ENCODE results near the gene ADAMTSL3.

The ADAMTSL3 gene

GRCh38 chr15:83854321-83854720 is 200.4 kb downstream of the ADAMTSL3 start:
- Histone ChIP-seq H3K36me3 (ENCODE audit: control insufficient read depth, insufficient read depth, low read length) (no peaks in the 10 kb centered on the region), H3K27me3 (ENCODE audit: control insufficient read depth, insufficient read depth, low read length) (no peaks in the 10 kb centered on the region), H3K4me3 (ENCODE audit: low read depth, low read length) (no peak overlapping the region)

DNA sequence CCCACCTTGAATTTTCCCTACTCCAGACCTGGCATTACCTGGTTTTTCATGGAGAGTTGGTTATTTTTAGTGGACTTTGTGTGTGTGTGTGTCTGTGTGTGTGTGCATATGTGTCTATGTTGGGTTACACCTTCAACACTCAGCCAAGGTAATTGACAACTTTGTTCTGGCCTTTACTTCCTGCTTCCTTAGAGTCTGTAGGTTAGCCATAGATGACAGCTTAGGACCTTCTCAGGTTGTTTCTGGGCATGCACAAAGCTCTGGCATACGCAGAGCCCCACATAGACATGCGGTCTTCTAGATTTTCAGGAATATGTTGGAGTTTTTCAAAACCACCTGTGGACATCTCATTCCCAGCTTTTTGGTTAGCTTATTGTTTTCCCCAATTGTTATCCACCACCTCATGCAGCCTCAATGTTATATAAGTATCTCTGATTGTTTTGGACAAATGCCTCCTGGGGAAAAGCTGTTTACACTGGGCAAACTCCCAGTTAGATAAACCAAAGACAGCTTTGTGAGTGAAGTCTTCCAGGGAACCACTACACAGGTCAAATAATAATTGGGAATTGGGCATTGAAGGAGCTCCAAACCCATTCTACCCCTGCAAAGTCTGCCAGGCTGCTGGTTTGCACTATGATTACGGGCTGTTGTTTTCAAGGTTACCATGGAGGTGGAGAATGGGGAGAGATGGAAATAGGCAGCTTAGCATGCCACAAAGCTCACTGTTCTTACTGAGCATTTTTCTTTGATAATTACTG is 201.2 kb downstream of the ADAMTSL3 start:
- no peaks in the 10 kb centered on the region for H3K4me1 ChIP-seq (ENCODE audit: control insufficient read depth, insufficient read depth, low read length)
- no peak overlapping the region for H3K27ac ChIP-seq (ENCODE audit: low read depth, low read length)
- H3K9me3 ChIP-seq (ENCODE audit: control insufficient read depth, insufficient read depth, low read depth, low read length), result peaks cover 5% of the 10 kb centered on the region
- no peak overlapping the region for H3K9ac ChIP-seq (ENCODE audit: low read length)
- no peaks in the 10 kb centered on the region for H3K36me3 ChIP-seq (ENCODE audit: control insufficient read depth, insufficient read depth, low read length)
- H3K27me3 ChIP-seq (ENCODE audit: control insufficient read depth, insufficient read depth, low read length), result no peaks in the 10 kb centered on the region
- H3K4me3 ChIP-seq (ENCODE audit: low read depth, low read length), result no peak overlapping the region

More at GRCh38 chr15:83854321-83854720, 200.4 kb downstream of the ADAMTSL3 start:
- Histone ChIP-seq H3K9ac (ENCODE audit: low read length) (no peak overlapping the region), H3K27ac (ENCODE audit: low read depth, low read length) (no peak overlapping the region), H3K4me1 (ENCODE audit: control insufficient read depth, insufficient read depth, low read length) (no peaks in the 10 kb centered on the region), H3K9me3 (ENCODE audit: control insufficient read depth, insufficient read depth, low read depth, low read length) (no peaks in the 10 kb centered on the region)

GRCh38 chr15:83855956-83856355 is 202.0 kb downstream of the ADAMTSL3 start:
- H3K27ac ChIP-seq (ENCODE audit: low read depth, low read length), result no peak overlapping the region
- no peaks in the 10 kb centered on the region for H3K27me3 ChIP-seq (ENCODE audit: control insufficient read depth, insufficient read depth, low read length)
- H3K9me3 ChIP-seq (ENCODE audit: control insufficient read depth, insufficient read depth, low read depth, low read length), result peaks cover 12% of the 10 kb centered on the region
- no peak overlapping the region for H3K4me3 ChIP-seq (ENCODE audit: low read depth, low read length)
- no peak overlapping the region for H3K9ac ChIP-seq (ENCODE audit: low read length)
- no peaks in the 10 kb centered on the region for H3K36me3 ChIP-seq (ENCODE audit: control insufficient read depth, insufficient read depth, low read length)
- H3K4me1 ChIP-seq (ENCODE audit: control insufficient read depth, insufficient read depth, low read length), result no peaks in the 10 kb centered on the region

DNA sequence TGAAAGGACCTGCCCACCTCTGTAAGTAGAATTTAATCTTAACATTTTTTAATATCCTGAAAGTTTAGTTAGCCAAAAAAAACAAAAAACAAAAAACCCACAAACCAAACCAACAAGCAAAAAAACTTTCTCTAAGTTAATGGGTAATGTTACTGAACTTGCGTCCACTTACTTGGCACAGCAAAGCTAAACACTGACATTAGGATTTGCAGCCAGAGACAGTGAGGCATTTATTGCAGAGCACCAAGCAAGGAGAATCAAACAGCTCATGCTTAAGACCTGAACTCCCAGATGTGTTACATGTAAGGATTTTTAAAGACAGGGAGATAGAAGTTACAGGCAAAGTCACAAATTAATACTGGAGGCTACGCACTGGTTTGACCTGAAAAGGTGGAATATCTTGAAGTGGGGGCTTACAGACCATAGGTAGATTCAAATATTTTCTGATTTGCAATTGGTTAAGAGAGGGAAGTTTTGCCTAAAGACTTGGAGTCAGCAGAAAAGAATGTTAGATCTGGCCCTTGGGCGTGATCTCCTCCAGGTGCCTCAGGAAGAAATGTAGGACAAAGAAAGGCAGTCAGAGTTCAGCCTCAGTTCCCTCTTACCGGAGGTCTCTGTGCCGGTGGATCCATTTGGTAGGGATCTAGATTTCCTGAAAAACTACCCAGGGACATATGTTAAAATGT is 205.0 kb downstream of the ADAMTSL3 start:
- H3K27ac ChIP-seq (ENCODE audit: low read depth, low read length), result no peak overlapping the region
- H3K27me3 ChIP-seq (ENCODE audit: control insufficient read depth, insufficient read depth, low read length), result no peaks in the 10 kb centered on the region
- no peaks in the 10 kb centered on the region for H3K4me1 ChIP-seq (ENCODE audit: control insufficient read depth, insufficient read depth, low read length)
- H3K36me3 ChIP-seq (ENCODE audit: control insufficient read depth, insufficient read depth, low read length), result no peaks in the 10 kb centered on the region
- H3K9ac ChIP-seq (ENCODE audit: low read length), result no peak overlapping the region
- peaks cover 13% of the 10 kb centered on the region for H3K9me3 ChIP-seq (ENCODE audit: control insufficient read depth, insufficient read depth, low read depth, low read length)
- no peak overlapping the region for H3K4me3 ChIP-seq (ENCODE audit: low read depth, low read length)

- Histone ChIP-seq H3K36me3 (ENCODE audit: control insufficient read depth, insufficient read depth, low read length) (no peaks in the 10 kb centered on the region), H3K9me3 (ENCODE audit: control insufficient read depth, insufficient read depth, low read depth, low read length) (no peaks in the 10 kb centered on the region), H3K4me3 (ENCODE audit: low read depth, low read length) (no peak overlapping the region), H3K9ac (ENCODE audit: low read length) (no peak overlapping the region), H3K4me1 (ENCODE audit: control insufficient read depth, insufficient read depth, low read length) (no peaks in the 10 kb centered on the region), H3K27ac (ENCODE audit: low read depth, low read length) (no peak overlapping the region), H3K27me3 (ENCODE audit: control insufficient read depth, insufficient read depth, low read length) (no peaks in the 10 kb centered on the region)
Observed at GRCh38 chr15:83866692-83867091, 212.8 kb downstream of the ADAMTSL3 start.

- no peak overlapping the region for H3K9ac ChIP-seq (ENCODE audit: low read length)
- H3K27ac ChIP-seq (ENCODE audit: low read depth, low read length), result no peak overlapping the region
- H3K4me3 ChIP-seq (ENCODE audit: low read depth, low read length), result no peak overlapping the region
- H3K9me3 ChIP-seq (ENCODE audit: control insufficient read depth, insufficient read depth, low read depth, low read length), result no peaks in the 10 kb centered on the region
- no peaks in the 10 kb centered on the region for H3K4me1 ChIP-seq (ENCODE audit: control insufficient read depth, insufficient read depth, low read length)
- H3K36me3 ChIP-seq (ENCODE audit: control insufficient read depth, insufficient read depth, low read length), result no peaks in the 10 kb centered on the region
- H3K27me3 ChIP-seq (ENCODE audit: control insufficient read depth, insufficient read depth, low read length), result no peaks in the 10 kb centered on the region
Observed at GRCh38 chr15:83869341-83869740, 215.4 kb downstream of the ADAMTSL3 start.

GRCh38 chr15:83871808-83872559 is 218.1 kb downstream of the ADAMTSL3 start:
- H3K27me3 ChIP-seq (ENCODE audit: control insufficient read depth, insufficient read depth, low read length), result no peaks in the 10 kb centered on the region
- no peak overlapping the region for H3K9ac ChIP-seq (ENCODE audit: low read length)
- no peak overlapping the region for H3K4me3 ChIP-seq (ENCODE audit: low read depth, low read length)
- no peak overlapping the region for H3K27ac ChIP-seq (ENCODE audit: low read depth, low read length)
- H3K9me3 ChIP-seq (ENCODE audit: control insufficient read depth, insufficient read depth, low read depth, low read length), result no peaks in the 10 kb centered on the region
- no peaks in the 10 kb centered on the region for H3K36me3 ChIP-seq (ENCODE audit: control insufficient read depth, insufficient read depth, low read length)
- H3K4me1 ChIP-seq (ENCODE audit: control insufficient read depth, insufficient read depth, low read length), result no peaks in the 10 kb centered on the region

- H3K4me3 ChIP-seq (ENCODE audit: low read depth, low read length), result no peak overlapping the region
- H3K4me1 ChIP-seq (ENCODE audit: control insufficient read depth, insufficient read depth, low read length), result no peaks in the 10 kb centered on the region
- H3K27me3 ChIP-seq (ENCODE audit: control insufficient read depth, insufficient read depth, low read length), result no peaks in the 10 kb centered on the region
- no peaks in the 10 kb centered on the region for H3K9me3 ChIP-seq (ENCODE audit: control insufficient read depth, insufficient read depth, low read depth, low read length)
- no peak overlapping the region for H3K9ac ChIP-seq (ENCODE audit: low read length)
- no peaks in the 10 kb centered on the region for H3K36me3 ChIP-seq (ENCODE audit: control insufficient read depth, insufficient read depth, low read length)
- H3K27ac ChIP-seq (ENCODE audit: low read depth, low read length), result no peak overlapping the region
Observed at GRCh38 chr15:83873966-83874365, 220.0 kb downstream of the ADAMTSL3 start.

- Histone ChIP-seq H3K9ac (ENCODE audit: low read length) (no peak overlapping the region), H3K4me1 (ENCODE audit: control insufficient read depth, insufficient read depth, low read length) (no peaks in the 10 kb centered on the region), H3K9me3 (ENCODE audit: control insufficient read depth, insufficient read depth, low read depth, low read length) (no peaks in the 10 kb centered on the region), H3K4me3 (ENCODE audit: low read depth, low read length) (no peak overlapping the region), H3K27ac (ENCODE audit: low read depth, low read length) (no peak overlapping the region), H3K27me3 (ENCODE audit: control insufficient read depth, insufficient read depth, low read length) (no peaks in the 10 kb centered on the region), H3K36me3 (ENCODE audit: control insufficient read depth, insufficient read depth, low read length) (no peaks in the 10 kb centered on the region)
Observed at GRCh38 chr15:83880529-83880928, 226.6 kb downstream of the ADAMTSL3 start.

GRCh38 chr15:83881156-83881555 is 227.2 kb downstream of the ADAMTSL3 start:
- Histone ChIP-seq H3K27me3 (ENCODE audit: control insufficient read depth, insufficient read depth, low read length) (no peaks in the 10 kb centered on the region), H3K27ac (ENCODE audit: low read depth, low read length) (no peak overlapping the region), H3K36me3 (ENCODE audit: control insufficient read depth, insufficient read depth, low read length) (no peaks in the 10 kb centered on the region)

DNA sequence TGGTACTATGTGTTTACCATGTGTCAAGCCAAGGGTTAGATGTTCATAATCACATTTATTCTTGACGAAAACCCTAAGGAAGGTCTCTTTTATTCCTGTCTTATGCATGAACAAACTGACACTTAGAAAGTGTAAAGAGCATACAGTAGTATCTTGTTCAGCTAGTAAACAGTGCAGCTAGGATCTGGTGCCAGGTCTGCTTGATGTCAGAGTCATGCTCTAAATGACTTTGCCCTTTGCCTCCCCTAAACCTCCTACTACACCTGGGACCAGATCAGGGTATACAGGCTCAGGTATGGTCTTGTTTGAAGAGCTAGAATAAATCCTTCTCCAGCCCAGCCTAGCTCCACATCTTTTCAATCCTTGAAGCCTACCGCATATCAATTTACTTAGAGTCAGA is 232.4 kb downstream of the ADAMTSL3 start:
- H3K4me1 ChIP-seq (ENCODE audit: control insufficient read depth, insufficient read depth, low read length), result no peaks in the 10 kb centered on the region
- H3K27ac ChIP-seq (ENCODE audit: low read depth, low read length), result no peak overlapping the region
- no peaks in the 10 kb centered on the region for H3K36me3 ChIP-seq (ENCODE audit: control insufficient read depth, insufficient read depth, low read length)
- H3K9ac ChIP-seq (ENCODE audit: low read length), result no peak overlapping the region
- no peak overlapping the region for H3K4me3 ChIP-seq (ENCODE audit: low read depth, low read length)
- H3K27me3 ChIP-seq (ENCODE audit: control insufficient read depth, insufficient read depth, low read length), result no peaks in the 10 kb centered on the region
- no peaks in the 10 kb centered on the region for H3K9me3 ChIP-seq (ENCODE audit: control insufficient read depth, insufficient read depth, low read depth, low read length)

More at GRCh38 chr15:83881156-83881555, 227.2 kb downstream of the ADAMTSL3 start:
- Histone ChIP-seq H3K9ac (ENCODE audit: low read length) (no peak overlapping the region), H3K9me3 (ENCODE audit: control insufficient read depth, insufficient read depth, low read depth, low read length) (no peaks in the 10 kb centered on the region), H3K4me3 (ENCODE audit: low read depth, low read length) (no peak overlapping the region), H3K4me1 (ENCODE audit: control insufficient read depth, insufficient read depth, low read length) (no peaks in the 10 kb centered on the region)
